Measurements from ENCODE around the gene IL6R.
"Not testable (repeated sequence)": the region's sequence is repeated elsewhere in the genome, so short reads cannot be mapped to it uniquely, and the experiment has no call there.

The IL6R gene

DNA sequence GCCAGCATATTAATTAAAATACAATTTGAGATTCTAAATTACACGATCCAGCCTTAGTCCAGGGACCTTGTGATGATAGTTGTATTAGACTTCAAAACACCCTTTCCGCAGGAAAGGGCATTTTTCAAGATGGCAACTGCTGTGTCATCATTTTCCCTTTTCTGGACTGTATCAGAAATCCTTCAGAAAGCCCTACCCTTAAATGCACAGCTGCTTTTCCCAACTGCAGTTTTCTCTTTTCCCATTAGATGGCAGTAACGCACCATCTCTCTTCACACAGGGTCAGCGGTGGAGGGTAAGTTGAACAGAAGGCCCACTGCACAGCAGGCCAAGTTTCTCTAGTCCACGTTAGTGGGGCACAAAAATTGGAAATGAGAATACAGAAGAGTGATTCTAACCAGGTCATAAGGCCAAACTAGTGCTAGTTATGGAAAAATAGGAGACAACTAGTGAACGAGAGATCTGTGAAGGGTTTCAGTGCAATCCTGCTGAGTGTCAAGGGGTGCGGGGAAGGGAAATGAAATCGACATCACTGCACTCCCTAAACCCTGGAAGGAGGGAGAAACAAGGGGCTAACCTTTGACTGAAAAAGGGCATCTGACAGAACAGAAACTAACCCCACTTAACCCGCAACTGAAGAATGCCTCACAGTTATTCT, 74.8 kb downstream of the IL6R start:
- peak; percentile 92 for DNase-seq (ENCODE audit: low read depth, low spot score)

DNA sequence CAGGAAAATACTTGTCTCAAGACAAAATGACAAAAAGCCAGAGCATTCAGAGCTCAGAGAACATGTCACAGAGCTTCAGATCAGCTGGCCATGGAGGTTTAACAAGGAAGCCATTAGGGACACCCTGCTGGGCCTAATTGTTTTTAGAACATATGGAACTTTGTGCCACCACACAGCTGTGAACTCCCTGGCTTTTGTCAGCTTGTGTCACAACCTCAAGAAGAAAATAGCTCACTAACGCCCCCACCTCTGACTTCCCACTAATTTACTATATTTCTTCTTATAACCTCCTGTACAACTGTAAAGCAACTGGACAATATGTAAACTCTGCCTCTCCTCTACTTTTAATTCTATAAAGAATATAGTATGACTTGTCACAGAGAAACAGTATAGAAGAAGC, 75.9 kb downstream of the IL6R start:
- no peak for DNase-seq (ENCODE audit: low read depth, low spot score)

DNA sequence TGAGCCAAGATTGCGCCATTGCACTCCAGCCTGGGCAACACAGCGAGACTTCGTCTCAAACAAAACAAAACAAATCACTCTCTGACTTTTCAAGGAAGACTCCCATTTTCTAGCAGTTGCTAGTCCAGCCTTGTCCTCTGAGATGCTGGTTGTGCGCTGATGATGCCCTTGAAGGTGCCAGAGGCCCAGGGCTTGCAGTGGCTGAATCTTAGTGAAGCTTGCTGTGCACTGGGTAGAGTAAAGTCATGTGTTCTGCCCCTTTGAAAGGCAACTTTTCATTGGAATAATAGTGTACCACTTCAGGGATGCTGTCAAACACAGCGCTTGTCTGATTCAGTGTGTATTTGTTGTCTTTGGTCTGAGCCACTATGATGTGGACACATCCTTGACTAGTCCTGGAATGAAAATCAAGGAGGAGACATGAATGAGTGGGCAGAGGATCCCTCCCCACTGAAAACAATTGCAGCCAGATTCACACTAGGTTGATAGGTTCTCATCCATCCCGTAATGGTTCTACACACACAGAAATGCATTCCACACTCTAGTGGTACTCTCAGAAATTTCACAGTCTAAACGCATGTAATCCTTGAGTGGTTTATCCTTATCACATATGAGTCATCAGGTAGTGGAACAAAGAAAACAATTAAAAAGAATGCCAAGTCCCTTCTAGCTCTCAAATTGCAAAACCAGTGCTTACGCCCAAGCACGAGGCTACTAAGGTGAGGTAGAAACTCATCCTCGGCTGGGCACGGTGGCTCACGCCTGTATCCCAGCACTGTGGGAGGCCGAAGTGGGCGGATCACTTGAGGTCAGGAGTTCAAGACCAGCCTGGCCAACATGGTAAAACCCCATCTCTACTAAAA, 79.0 kb downstream of the IL6R start:
- DNase-seq (ENCODE audit: low read depth, low spot score), result peak; percentile 83

DNA sequence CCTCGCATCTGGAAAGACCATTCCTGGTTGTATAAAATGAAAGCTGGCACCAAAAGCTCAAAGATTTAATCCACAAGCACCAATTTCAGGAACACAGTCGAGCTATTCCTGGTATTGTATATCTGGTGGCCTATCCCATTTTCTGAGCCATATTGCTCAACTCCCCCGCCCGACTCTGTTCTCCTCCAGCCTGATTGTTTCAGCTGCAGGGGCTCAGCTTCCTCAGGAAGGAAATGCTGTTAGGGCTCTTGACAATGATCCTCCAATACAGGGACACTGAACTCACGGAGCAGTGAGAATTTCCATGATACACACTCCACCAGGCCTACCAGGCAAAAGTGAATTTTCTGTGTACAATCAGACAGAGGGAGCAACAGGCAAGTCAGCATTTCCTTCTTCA, 80.0 kb downstream of the IL6R start:
- DNase-seq (ENCODE audit: low read depth, low spot score), result no peak

DNA sequence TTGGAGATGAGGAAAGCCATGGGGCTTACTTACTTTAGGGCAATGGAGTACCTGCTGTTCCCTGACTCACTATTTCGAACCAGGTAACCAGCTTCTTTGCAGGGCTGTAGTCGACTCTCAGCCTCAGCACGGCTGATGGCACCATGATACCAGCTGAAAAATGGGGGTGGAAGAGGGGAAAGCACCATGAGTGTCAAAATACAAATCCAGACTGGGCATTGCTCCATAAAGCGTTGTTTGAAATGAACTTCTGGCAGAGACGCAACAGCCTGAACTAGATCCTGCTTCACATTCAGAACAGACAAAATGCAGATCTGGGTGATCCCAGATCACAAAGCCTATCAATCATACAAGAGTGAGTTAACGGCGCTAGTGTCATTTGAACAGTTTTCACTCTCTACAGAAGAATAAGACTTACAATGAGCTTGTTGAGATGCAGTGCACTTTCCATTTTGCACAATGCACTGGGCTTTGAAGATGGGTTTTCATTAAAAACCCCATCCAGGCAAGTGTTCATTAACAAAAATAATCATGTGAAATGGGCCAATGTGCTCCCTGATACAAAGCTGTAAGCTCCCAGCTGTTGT, 80.9 kb downstream of the IL6R start:
- no peak for DNase-seq (ENCODE audit: low read depth, low spot score)

DNA sequence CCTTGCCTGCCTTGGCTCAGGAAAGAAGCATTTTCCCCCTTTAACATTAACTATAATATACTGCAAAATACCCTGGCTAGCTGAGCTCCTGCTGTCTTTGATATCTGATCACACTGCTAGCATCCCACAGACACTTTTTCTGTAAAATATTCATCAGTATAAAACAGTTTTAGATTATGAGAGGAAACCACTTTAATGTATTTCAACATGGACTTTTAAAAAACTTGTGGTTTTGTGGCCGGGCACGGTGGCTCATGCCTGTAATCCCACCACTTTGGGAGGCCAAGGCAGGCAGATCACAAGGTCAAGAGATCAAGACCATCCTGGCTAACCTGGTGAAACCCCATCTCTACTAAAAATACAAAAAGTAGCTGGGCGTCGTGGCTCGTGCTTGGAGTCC, 81.6 kb downstream of the IL6R start:
- not testable (repeated sequence) for DNase-seq (ENCODE audit: low read depth, low spot score)

DNA sequence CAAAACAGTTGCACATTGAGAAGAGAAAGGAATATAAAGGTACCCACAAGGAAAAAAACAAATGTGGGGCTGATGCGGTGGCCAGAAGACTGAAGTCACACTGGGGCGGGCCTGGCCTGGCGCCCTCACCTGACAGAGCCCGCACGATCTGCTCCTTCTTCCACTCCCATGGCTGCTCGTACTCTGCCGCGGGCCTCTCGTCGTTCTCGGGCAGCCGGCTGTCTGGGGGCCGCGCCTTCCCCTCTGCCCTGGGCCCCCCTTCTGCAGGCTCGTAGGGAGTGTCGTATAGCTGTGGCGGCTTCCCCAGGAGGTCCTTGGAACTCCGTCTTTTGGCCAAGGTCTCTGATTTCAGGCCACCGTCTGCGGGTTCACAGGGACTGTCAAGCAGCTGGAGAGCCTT, 83.8 kb downstream of the IL6R start:
- DNase-seq (ENCODE audit: low read depth, low spot score), result no peak

DNA sequence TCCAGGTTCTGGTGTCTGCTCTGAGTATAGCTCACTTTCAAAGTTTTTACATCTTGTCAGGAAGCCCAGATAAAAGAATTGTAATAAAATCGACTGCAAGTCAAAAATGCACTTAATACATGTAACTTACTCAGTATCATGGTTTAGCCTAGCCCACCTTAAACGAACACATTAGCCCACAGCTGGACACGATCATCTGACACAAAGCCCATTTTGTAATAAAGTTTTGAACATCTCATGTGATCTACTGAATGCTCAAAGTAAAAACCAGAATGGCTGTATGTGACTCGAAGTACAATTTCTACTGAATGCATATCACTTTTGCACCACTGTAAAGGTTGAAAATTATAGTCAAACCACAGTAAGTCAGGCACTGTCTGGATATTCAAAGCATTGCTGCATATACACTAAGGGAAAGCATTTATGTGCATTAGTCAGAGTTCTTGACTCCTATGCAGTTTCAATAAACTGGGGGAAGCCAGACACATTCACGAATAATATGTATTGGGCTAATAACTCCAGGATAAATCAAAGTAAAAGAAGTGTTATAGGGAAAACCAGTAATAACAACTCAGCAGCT, 84.6 kb downstream of the IL6R start:
- no peak for DNase-seq (ENCODE audit: low read depth, low spot score)

DNA sequence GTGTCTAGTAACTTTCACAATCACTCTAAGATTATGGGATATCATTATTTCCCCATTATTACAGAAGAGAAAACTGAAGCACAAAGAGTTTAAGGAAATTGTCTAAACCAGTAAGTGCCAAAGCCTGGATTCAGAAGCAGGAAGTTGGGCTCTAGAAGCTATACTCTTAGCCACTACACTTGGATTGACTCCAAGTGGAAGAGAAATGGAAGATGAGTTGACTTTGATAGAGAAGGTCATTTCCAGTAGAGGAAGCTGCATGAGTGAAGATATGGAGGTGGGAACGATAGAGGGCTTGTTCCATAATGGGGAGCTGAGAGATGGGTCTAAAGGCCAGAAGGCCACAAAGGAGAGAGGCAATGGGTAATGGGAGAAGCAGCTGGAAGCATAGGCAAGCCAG, 85.2 kb downstream of the IL6R start:
- DNase-seq (ENCODE audit: low read depth, low spot score), result no peak

DNA sequence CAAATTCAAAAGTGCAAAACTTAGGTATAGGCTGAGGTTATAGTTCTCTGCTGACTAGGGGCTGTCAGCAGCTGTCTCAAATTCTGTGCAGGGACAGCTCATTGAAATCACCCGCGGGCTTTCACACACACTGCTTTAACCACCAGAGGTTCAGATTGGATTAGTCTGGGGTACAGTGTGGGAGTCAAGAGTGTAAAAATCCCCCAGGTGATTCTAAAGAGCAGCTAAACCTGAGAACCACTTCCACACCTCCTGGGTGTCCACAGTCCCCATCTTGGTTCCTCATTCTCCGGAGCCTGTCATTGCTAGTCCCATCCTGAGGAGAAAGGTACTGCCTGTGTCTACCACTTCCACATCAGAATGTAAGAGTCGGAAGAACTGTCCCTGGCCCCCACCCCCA, 87.0 kb downstream of the IL6R start:
- no peak for DNase-seq (ENCODE audit: low read depth, low spot score)

DNA sequence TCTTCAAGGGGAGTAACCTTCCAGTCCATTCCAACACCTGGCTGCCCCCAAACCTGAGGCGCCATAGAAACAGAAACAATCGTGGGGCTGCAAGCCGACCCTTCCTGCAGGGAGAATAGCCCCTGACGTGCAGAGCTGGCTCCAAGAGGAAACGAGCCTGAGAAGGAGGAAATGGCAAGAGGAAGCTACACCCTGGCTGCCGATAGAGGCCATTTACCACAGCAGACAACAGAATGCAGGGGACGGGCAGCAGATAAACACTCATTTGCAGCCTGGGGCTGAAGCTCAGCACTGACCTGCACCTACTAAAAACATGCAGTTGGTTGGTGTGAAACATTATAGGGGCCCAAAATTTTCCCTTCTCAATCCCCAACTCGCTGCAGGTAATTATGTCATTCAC, 88.1 kb downstream of the IL6R start:
- no peak for DNase-seq (ENCODE audit: low read depth, low spot score)

DNA sequence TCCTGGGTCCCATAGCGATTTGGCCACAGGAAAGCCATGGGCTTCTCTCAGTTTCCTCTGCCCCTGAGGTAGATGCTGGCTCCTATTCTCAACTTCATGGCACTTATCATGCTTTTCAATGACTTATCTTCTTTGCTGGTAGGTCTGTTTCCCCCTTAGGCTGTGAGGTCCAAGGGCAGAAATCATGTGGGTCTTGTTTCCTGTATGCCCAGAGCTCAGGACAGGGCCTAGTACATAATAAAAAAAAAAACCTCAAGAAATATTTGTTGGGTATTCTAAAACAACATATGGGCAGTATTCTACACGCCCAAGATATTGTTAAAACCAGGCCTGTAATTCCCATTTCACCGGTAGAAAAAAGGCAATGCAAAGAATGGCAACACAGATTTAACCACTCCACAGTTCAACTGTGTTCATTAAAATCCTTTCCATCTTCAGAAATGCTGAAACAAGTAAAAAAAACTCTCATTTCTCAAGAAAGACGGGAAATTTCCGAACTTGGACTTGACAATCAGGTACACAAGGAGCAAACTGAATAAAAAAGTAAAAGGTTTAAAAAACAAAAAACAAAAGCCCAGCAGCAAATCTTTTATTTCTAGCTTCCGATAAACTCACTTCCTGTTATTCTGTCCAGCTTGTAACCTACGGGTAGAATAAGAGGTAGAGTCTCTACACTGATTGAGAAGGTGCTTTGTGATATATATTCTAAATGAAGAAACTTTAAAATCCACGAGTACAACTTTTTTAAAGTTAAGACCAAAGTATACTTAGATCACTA, 90.5 kb downstream of the IL6R start:
- DNase-seq (ENCODE audit: low read depth, low spot score), result no peak

DNA sequence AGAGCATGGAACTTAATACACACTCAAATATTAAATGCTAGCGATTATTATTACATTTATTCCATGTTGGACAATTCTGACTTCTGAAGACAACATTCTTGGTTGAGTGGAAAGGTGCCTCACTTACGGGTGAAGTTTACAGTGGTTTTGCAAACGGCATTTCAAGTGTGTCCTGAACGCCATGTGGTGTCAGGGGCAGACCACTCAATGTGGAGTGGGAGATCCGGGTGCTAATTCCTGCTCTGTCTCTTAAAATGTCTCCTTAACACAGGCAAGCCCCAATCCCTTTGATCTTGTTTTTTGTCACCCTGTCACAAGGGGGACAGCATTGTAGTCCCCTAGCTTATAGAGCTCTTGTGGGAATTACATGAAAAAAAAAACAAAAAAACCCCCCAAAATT, 91.2 kb downstream of the IL6R start:
- no peak for DNase-seq (ENCODE audit: low read depth, low spot score)

DNA sequence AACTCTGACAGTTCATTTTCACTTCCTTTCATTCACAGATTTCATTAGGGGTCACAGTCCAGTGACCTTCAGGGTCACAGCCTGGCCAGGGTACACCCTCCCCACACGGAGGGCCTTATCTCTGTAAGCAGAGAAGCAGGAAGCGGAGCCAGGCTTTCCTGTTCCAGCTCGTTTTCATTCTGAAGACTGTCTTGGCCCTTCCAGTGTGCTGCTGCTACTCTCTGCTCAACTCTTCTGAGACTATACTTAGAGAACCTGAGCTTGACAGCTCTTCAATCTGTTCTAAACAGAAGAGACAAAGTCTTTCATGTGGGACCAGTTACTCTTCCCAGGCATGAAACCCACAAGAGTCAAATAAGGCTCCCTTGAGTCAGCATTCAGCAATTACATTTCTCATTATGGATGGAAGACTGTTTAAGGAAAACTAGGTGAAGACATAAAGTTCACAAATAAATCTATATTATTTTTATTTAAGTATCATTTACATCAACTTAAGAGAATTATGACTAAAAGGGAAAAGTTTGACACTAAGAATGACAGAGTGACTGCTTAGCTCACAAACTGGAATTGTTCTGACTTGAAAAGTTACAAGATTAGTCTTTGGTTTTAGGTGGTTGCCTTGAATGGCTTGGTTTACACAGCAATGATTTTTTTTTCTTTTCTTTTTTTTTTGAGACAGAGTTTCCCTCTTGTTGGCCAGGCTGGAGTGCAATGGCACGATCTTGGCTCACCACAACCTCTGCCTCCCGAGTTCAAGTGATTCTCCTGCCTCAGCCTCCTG, 92.1 kb downstream of the IL6R start:
- DNase-seq (ENCODE audit: low read depth, low spot score), result peak; percentile 8

DNA sequence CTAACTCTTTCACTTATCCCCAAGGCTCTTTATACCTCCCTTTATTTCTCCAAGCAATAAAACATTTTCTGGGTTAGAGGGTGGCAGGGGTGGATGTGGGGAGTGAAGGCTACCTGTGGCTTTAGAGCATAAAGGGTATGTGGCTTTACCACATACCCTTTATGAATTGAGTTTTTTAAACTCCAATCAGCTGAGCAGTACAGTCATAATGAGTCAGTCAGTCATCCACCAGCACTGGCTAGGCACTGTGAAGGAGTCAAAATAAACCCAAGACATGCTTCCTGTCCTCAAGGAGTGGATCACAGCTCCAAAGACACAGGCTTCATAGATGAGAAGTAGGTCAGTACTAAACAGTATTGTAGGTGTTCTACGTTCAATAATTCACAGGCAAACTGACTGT, 94.3 kb downstream of the IL6R start:
- DNase-seq (ENCODE audit: low read depth, low spot score), result no peak

DNA sequence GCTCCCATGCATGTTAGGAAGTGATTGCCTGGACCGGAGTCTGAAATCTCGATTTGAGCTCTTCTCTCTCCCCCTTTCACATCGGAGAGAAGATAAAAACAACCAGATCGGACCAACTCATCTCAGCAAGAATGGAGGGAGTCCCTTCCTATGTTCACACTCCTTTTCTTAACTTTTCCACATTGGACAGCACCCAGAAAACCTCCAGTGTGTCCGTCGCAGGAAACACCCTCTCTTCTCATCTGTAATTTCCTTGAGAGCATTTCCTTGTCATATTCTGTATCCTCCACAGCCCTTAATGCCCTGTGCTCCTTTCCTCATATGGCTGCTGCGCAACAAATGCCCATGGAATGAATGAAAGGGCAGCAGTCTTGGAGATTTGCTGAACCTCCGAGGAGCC, 95.4 kb downstream of the IL6R start:
- no peak for DNase-seq (ENCODE audit: low read depth, low spot score)

DNA sequence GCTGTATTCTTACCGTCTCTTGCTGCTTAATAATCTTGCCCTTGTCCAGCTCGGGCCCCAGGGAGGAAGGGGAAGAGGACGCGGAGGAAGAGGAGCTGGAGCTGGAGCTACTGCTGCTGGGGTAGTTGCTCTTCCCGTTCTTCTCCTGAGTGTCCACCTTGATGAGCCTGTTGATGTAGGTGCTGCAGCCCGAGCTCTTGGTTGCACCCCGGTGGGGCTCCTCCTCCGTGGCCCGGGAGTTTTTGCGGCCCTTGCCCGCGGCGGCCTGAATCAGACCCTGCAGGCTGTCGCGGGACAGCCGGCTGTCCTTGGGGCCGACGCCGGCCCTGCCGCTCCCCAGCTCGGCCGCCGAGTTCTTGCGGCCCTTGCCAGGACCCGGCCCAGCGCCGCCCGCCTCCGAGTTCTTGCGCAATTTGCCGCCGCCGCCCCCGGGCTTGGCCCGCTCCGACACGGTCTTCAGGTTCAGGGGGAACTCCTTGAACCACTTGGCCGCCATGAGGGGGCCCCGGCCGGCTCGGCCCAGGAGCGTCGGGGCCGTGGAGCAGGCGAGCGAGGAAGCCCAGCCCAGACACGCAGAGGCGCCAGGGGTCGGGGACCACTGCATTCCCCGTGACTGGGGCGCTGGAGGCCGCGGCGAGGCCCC, 96.4 kb downstream of the IL6R start:
- peak; percentile 23 for DNase-seq (ENCODE audit: low read depth, low spot score)

DNA sequence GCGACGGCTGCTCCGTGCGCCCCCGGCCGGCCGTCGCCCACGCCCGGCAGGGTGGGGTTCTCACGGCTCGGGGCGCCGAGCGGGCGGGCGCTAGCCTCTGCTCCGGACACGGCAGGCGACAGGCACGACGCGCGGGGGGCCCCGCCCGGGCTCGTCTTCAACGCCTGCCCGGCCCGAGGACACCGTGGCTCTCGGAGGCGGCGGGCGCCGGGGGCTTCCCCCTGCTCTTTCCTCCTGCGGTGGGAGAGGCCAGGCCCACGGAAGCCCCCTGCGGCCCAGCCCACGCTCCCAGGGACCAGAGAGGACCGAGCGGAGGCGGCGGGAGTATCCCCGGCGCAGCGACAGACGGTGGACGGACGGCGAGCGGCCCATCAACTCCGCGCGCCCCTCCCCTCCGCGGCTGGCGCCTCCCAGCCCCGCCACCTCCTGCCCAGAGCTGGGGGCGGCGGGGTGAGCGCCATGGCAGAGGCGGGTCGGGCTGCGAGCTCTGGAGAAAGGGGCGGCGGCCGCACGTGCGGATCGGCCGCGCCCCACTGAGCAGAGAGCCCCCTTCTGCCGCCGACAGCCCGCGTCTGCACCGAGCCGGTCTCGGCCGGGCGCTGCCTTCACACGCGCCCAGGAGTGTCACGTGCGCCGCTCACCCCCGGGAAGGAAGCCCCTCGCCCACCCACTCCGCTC, 97.1 kb downstream of the IL6R start, which contains the start of the genes SHE and TDRD10:
Gene SHE (minus strand): TSS at position 347 of the 678 bp plus-strand sequence. CDS start 386 bp downstream, outside the sequence.
Gene TDRD10 (plus strand): TSS at position 154 of the 678 bp plus-strand sequence. CDS start 4,685 bp downstream, outside the sequence.
- no peak for DNase-seq (ENCODE audit: low read depth, low spot score)

DNA sequence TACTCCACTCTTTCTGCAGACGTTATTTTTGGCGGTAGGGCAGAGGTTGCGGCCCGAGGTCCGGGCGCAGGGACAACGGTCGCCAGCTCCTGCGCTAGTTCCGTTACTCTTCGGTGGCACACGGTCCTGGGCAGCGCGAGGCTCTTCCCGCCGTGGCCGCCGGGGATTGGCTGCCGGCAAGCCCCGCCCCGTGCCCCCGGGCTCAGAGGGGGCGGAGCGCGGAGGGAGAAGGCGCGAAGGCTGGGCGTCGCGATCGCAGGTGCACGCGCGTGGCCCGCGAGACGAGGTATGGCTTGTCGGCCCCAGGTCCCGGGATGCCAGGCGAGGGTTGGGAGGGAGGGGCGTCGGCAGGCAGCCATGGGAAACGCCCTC, 97.6 kb downstream of the IL6R start:
- no peak for DNase-seq (ENCODE audit: low read depth, low spot score)

DNA sequence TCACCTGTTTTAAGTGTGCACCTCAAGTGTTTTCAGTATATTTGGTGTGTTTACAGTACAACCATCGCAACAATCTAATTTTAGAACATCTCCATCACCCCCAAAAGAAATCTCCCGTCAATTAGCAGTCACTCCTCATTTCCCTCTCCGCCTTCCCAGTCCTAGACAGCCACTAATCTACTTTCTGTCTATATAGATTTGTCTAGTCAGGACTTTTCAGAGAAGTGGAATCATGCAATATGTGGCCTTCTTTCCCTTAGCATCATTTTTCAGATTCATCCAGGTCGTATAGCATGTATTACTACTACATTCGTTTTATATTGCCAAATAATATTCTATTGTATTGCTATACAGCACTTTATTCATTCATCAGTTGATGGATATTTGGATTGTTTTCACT, 98.8 kb downstream of the IL6R start:
- no peak for DNase-seq (ENCODE audit: low read depth, low spot score)

Measured in astrocyte of the hippocampus (primary cell).